GM23248 (cell line): Measurements from ENCODE around the gene TTC9.

ENCODE experiments used
- EZH2 ChIP-seq: fragments of 200-600 bp; sonication (generic); IDR thresholded peaks from 2 replicates; pipeline ENCODE4 v1.6.1; 2018; ENCODE audit warnings: antibody characterized with exemption, mild to moderate bottlenecking; ENCODE audit not compliant: insufficient read depth, poor library complexity, severe bottlenecking
- EZH2phosphoT487 ChIP-seq: fragments of 200-600 bp; sonication (generic); IDR thresholded peaks from 2 replicates; pipeline ENCODE4 v1.6.1; 2018; ENCODE audit warnings: antibody characterized with exemption, moderate library complexity, mild to moderate bottlenecking, low read depth; ENCODE audit not compliant: insufficient read depth

- no peak for TF ChIP-seq EZH2
- no peak for TF ChIP-seq EZH2phosphoT487
Measured at GRCh38 chr14:70601162-70601561, 40.6 kb upstream of the TTC9 start.
